HG03039 (cell line): Measurements from ENCODE around the gene PYURF.
"Not testable (repeated sequence)": the region's sequence is repeated elsewhere in the genome, so short reads cannot be mapped to it uniquely, and the experiment has no call there.

Experiments
- ATAC-seq: cut with Tn5 transposase; IDR thresholded peaks from one replicate; pipeline ENCODE4 v1.9.1; 2021; ENCODE audit warnings: mild to moderate bottlenecking, moderate library complexity; ENCODE audit not compliant: unreplicated experiment

PYURF gene, protein sequence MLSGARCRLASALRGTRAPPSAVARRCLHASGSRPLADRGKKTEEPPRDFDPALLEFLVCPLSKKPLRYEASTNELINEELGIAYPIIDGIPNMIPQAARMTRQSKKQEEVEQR

GRCh38 chr4:88523325-88524129 lies at the start of gene PYURF:
PYURF (minus strand) TSS chr4:88523776; CDS start chr4:88523700, 76 bp downstream.
- ATAC-seq, result peak; percentile 85

DNA sequence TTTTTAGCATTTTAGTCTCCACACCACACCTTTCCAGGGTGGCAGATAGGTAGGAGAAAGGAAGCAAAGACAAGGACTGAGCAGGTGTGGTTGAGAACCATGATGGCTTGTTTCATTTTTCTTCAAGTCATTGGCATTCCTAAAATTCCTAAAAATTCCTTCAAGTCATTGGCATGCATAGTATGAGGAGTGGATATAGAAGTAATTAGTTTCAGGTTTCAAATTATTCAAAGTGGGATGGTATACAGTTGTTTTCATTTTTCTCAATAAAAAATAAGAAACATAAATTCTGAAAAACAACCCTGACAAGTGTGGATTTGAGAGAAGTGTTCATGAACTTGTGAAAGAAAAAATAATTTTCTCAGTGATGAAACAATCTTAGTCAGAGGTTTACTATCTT lies 46.4 kb upstream of the PYURF start:
- ATAC-seq, result no peak

GRCh38 chr4:88567591-88567990 lies 44.0 kb upstream of the PYURF start:
- no peak for ATAC-seq

GRCh38 chr4:88549815-88550214 lies 26.2 kb upstream of the PYURF start:
- ATAC-seq, result no peak

- not testable (repeated sequence) for ATAC-seq
These were observed 15.9 kb upstream of the PYURF start for GRCh38 chr4:88539322-88540068.

- no peak for ATAC-seq
These were observed 14.1 kb upstream of the PYURF start for GRCh38 chr4:88537709-88538108.

GRCh38 chr4:88535090-88535755 lies 11.6 kb upstream of the PYURF start:
- no peak for ATAC-seq

GRCh38 chr4:88533937-88534750 lies 10.6 kb upstream of the PYURF start:
- no peak for ATAC-seq

- ATAC-seq, result no peak
These were observed 9.7 kb upstream of the PYURF start for GRCh38 chr4:88533088-88533790.

- no peak for ATAC-seq
These were observed 8.0 kb upstream of the PYURF start for GRCh38 chr4:88531549-88531948.

- ATAC-seq, result no peak
These were observed 5.3 kb upstream of the PYURF start for GRCh38 chr4:88528861-88529260.

DNA sequence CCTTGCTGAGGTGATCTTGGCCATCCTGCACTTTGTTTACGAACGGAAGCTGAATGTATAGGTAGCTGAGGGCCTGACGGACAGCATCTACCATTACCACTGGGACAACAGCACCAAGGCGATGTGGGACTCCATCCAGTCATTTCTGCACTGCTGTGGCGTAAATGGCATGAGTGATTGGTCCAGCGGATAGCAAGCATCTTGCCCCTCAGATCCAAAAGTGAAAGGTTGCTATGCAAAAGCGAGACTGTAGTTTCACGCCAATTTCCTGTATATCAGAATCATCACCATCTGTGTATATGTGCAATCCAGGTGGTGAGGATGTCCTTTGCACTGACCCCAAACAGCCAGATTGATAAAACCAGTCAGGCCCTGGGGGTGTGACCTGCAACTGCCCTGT lies 4.2 kb upstream of the PYURF start:
- no peak for ATAC-seq

GRCh38 chr4:88526221-88526815 lies 2.7 kb upstream of the PYURF start:
- no peak for ATAC-seq

GRCh38 chr4:88524171-88524570 lies 595 bp upstream of the PYURF start:
- no peak for ATAC-seq

GRCh38 chr4:88522702-88523324 lies 763 bp downstream of the PYURF start:
- ATAC-seq, result peak; percentile 23

- ATAC-seq, result no peak
These were observed 4.7 kb downstream of the PYURF start for GRCh38 chr4:88518911-88519310.

- no peak for ATAC-seq
These were observed 5.8 kb downstream of the PYURF start for GRCh38 chr4:88517825-88518224.

DNA sequence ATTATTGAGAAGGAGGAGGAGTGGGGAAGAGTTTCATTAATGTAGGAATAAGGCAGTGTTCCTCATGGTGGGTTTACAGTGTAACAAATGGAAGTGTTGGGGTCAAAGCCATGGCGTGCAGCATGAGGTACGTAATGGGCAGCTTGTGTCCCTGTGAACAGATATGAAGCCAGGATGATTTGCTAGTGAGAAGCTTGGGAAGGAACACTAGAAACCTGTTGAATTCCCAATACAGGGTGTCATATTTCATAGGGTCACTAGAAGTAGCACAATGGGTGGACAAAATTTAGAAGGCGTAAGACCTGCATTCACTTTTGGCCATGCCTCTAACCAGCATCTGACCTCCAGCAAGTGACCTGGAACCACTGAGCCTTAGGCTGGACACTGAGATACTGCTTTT lies 6.8 kb downstream of the PYURF start:
- ATAC-seq, result no peak
